Neuronal stem cell (in vitro differentiated cells): ENCODE results near the gene CAPN12.

Experiments used
- DNase-seq: peaks from one replicate; pipeline ENCODE4 v3.0.0-alpha.2; 2013; ENCODE audit warnings: low spot score
- H2AFZ ChIP-seq: one replicate; pipeline ENCODE4 v1.6.1; 2013; ENCODE audit warnings: mild to moderate bottlenecking, low read length, inconsistent platforms
- H2AK5ac ChIP-seq: 2 replicates; pipeline ENCODE4 v1.6.1; 2013; ENCODE audit warnings: low read depth, mild to moderate bottlenecking, inconsistent platforms, low read length, moderate library complexity, mixed read lengths
- H2BK120ac ChIP-seq: 2 replicates; pipeline ENCODE4 v1.6.1; 2013; ENCODE audit warnings: low read depth, mild to moderate bottlenecking, inconsistent platforms, low read length, moderate library complexity, mixed read lengths
- H2BK12ac ChIP-seq: one replicate; pipeline ENCODE4 v1.6.1; 2013; ENCODE audit warnings: low read length, inconsistent platforms
- H2BK15ac ChIP-seq: 2 replicates; pipeline ENCODE4 v1.6.1; 2013; ENCODE audit warnings: mild to moderate bottlenecking, low read length, inconsistent platforms, mixed read lengths
- H2BK5ac ChIP-seq: one replicate; pipeline ENCODE4 v1.6.1; 2013; ENCODE audit warnings: inconsistent platforms, mild to moderate bottlenecking, low read length, moderate library complexity
- H3K14ac ChIP-seq: one replicate; pipeline ENCODE4 v1.6.1; 2013; ENCODE audit warnings: low read length, inconsistent platforms
- H3K18ac ChIP-seq: 2 replicates; pipeline ENCODE4 v1.6.1; 2013; ENCODE audit warnings: low read length, inconsistent platforms
- H3K23ac ChIP-seq: 2 replicates; pipeline ENCODE4 v1.6.1; 2013; ENCODE audit warnings: low read depth, mild to moderate bottlenecking, mixed read lengths, low read length, inconsistent platforms; ENCODE audit not compliant: poor library complexity
- H3K27ac ChIP-seq: replicated peaks from 3 replicates; pipeline ENCODE4 v1.5.1; 2013; ENCODE audit warnings: low read length, inconsistent platforms
- H3K27me3 ChIP-seq, 3 experiments: 2 replicates each; pipeline ENCODE4 v1.6.1; 2013; ENCODE audit warnings: low read length in 3 of 3, mild to moderate bottlenecking in 2 of 3, inconsistent platforms in 1 of 3, low read depth in 1 of 3, mixed read lengths in 1 of 3, moderate library complexity in 1 of 3; ENCODE audit not compliant: control insufficient read depth in 3 of 3, insufficient read depth in 3 of 3
- H3K36me3 ChIP-seq, 2 donors: replicated peaks in 1 of 2; 2 replicates each; pipeline ENCODE4 v1.6.1; 2013; ENCODE audit warnings: low read length in 2 of 2; ENCODE audit not compliant: control insufficient read depth in 2 of 2, insufficient read depth in 2 of 2
- H3K4ac ChIP-seq: 2 replicates; pipeline ENCODE4 v1.6.1; 2013; ENCODE audit warnings: inconsistent platforms, mild to moderate bottlenecking, low read length, moderate library complexity
- H3K4me1 ChIP-seq, 2 donors: 1 replicate in 1 of 2; 2 replicates in 1 of 2; pipeline ENCODE4 v1.6.1; 2013; ENCODE audit warnings: low read length in 2 of 2, low read depth in 1 of 2; ENCODE audit not compliant: control insufficient read depth in 2 of 2, insufficient read depth in 1 of 2
- H3K4me2 ChIP-seq: one replicate; pipeline ENCODE4 v1.6.1; 2013; ENCODE audit warnings: mild to moderate bottlenecking, low read length, inconsistent platforms; ENCODE audit not compliant: insufficient read depth, poor library complexity, severe bottlenecking
- H3K4me3 ChIP-seq, 2 donors: 2 replicates each; pipeline ENCODE4 v1.5.1; 2013; ENCODE audit warnings: low read length in 2 of 2, mild to moderate bottlenecking in 2 of 2, inconsistent platforms in 1 of 2, moderate library complexity in 1 of 2
- H3K79me1 ChIP-seq: one replicate; pipeline ENCODE4 v1.6.1; 2013; ENCODE audit warnings: low read depth, mild to moderate bottlenecking, inconsistent platforms, low read length, moderate library complexity
- H3K9ac ChIP-seq: one replicate; pipeline ENCODE4 v1.6.1; 2013; ENCODE audit warnings: mild to moderate bottlenecking, low read depth, low read length, inconsistent platforms; ENCODE audit not compliant: poor library complexity
- H3K9me3 ChIP-seq, 2 donors: replicated peaks in 1 of 2; 2 replicates each; pipeline versions ENCODE3 to v1.6.1; 2013; ENCODE audit warnings: low read length in 2 of 2, mild to moderate bottlenecking in 2 of 2, inconsistent platforms in 1 of 2, low read depth in 1 of 2, mixed read lengths in 1 of 2, moderate library complexity in 1 of 2; ENCODE audit not compliant: control insufficient read depth in 2 of 2, insufficient read depth in 1 of 2
- H4K8ac ChIP-seq: one replicate; pipeline ENCODE4 v1.6.1; 2013; ENCODE audit warnings: low read depth, mild to moderate bottlenecking, inconsistent platforms, low read length, moderate library complexity
- H4K91ac ChIP-seq: one replicate; pipeline ENCODE4 v1.6.1; 2013; ENCODE audit warnings: low read length, low read depth, mild to moderate bottlenecking, inconsistent platforms; ENCODE audit not compliant: poor library complexity
- WGBS, 2 donors: extraction: QIAGEN DNeasy Blood & Tissue Kit; methylation state at CpG; one replicate each; pipeline ENCODE4 v1.1.7; 2013; ENCODE audit warnings: missing lambda C conversion rate in 2 of 2, mixed read lengths in 1 of 2; ENCODE audit not compliant: insufficient read length in 2 of 2, insufficient replicate concordance in 1 of 2; ENCODE audit errors: extremely low coverage in 2 of 2; 5-methylcytosine and 5-hydroxymethylcytosine counted together

Gene CAPN12

GRCh38 chr19:38723606-38723965 lies 20.7 kb downstream of the CAPN12 start:
- no CpG with 5 or more reads among the region's 11 CpGs for WGBS, 2 donors
- H3K4ac ChIP-seq: no peak overlapping the region
- no peak overlapping the region for H2BK5ac ChIP-seq
- H3K9ac ChIP-seq: no peak overlapping the region
- no peak overlapping the region for H2BK120ac ChIP-seq
- H3K4me3 ChIP-seq: no peak overlapping the region
- H3K36me3 ChIP-seq: peaks cover 68 to 99% of the 10 kb centered on the region in 2 donors
- H3K18ac ChIP-seq: peak overlapping the region; percentile 48
- no peak overlapping the region for H4K8ac ChIP-seq
- no peak overlapping the region for H2BK12ac ChIP-seq
- no peak for DNase-seq
- no peak overlapping the region for H2AFZ ChIP-seq
- H3K9me3 ChIP-seq: no peaks in the 10 kb centered on the region
- H3K4me2 ChIP-seq: no peak overlapping the region
- peak overlapping the region; percentile 58 for H2BK15ac ChIP-seq
- H3K79me1 ChIP-seq: peaks cover 23% of the 10 kb centered on the region
- H3K14ac ChIP-seq: peak overlapping the region; percentile 64
- H2AK5ac ChIP-seq: peak overlapping the region; percentile 46
- peak overlapping the region; percentile 96 for H3K23ac ChIP-seq
- H3K4me1 ChIP-seq: peaks cover 7 to 22% of the 10 kb centered on the region in 2 donors
- no peak overlapping the region for H4K91ac ChIP-seq
- no peak overlapping the region for H3K27ac ChIP-seq
- no peaks in the 10 kb centered on the region for H3K27me3 ChIP-seq

GRCh38 chr19:38722947-38723605 lies 21.2 kb downstream of the CAPN12 start:
- Histone ChIP-seq H3K36me3 (peaks cover 66 to 100% of the 10 kb centered on the region in 2 donors), H3K4me1 (peaks cover 7 to 24% of the 10 kb centered on the region in 2 donors)
- no CpG with 5 or more reads among the region's 10 CpGs for WGBS, 2 donors

GRCh38 chr19:38721979-38722773 lies 22.1 kb downstream of the CAPN12 start:
- Histone ChIP-seq H3K4me3 (no peak overlapping the region), H2AFZ (no peak overlapping the region), H3K27me3 (no peaks in the 10 kb centered on the region), H3K27ac (peak overlapping the region; percentile 75), H3K14ac (no peak overlapping the region), H3K18ac (peak overlapping the region; percentile 95), H3K4ac (peak overlapping the region; percentile 87), H3K9me3 (no peaks in the 10 kb centered on the region), H3K23ac (peak overlapping the region; percentile 87), H2BK5ac (peak overlapping the region; percentile 94), H3K9ac (peak overlapping the region; percentile 73), H2BK12ac (no peak overlapping the region), H2BK15ac (peak overlapping the region; percentile 71), H2AK5ac (peak overlapping the region; percentile 90), H2BK120ac (peak overlapping the region; percentile 84), H3K4me1 (peaks cover 7 to 24% of the 10 kb centered on the region in 2 donors), H3K36me3 (peaks cover 70 to 100% of the 10 kb centered on the region in 2 donors), H3K79me1 (peaks cover 27% of the 10 kb centered on the region), H4K8ac (no peak overlapping the region), H3K4me2 (peak overlapping the region; percentile 32), H4K91ac (no peak overlapping the region)
- WGBS, 2 donors: no CpG with 5 or more reads among the region's 17 CpGs
- DNase-seq: peak; percentile 46

More at GRCh38 chr19:38722947-38723605, 21.2 kb downstream of the CAPN12 start:
- Histone ChIP-seq H2BK5ac (no peak overlapping the region), H2BK15ac (peak overlapping the region; percentile 58), H4K8ac (no peak overlapping the region), H3K14ac (peak overlapping the region; percentile 64), H3K9ac (peak overlapping the region; percentile 53), H3K27ac (peak overlapping the region; percentile 72), H3K4me2 (no peak overlapping the region), H3K27me3 (no peaks in the 10 kb centered on the region), H2AK5ac (peak overlapping the region; percentile 76), H3K18ac (peak overlapping the region; percentile 48), H2BK120ac (no peak overlapping the region), H3K23ac (peak overlapping the region; percentile 96), H3K4ac (no peak overlapping the region), H2AFZ (no peak overlapping the region), H3K4me3 (no peak overlapping the region), H4K91ac (no peak overlapping the region), H3K79me1 (peaks cover 23% of the 10 kb centered on the region), H2BK12ac (no peak overlapping the region), H3K9me3 (no peaks in the 10 kb centered on the region)
- DNase-seq: no peak

GRCh38 chr19:38721496-38721895 lies 22.8 kb downstream of the CAPN12 start:
- Histone ChIP-seq H2BK120ac (peak overlapping the region; percentile 84), H2BK12ac (peak overlapping the region; percentile 65), H3K14ac (peak overlapping the region; percentile 42), H3K79me1 (peaks cover 22% of the 10 kb centered on the region), H2AK5ac (peak overlapping the region; percentile 90), H4K8ac (peak overlapping the region; percentile 56), H3K18ac (peak overlapping the region; percentile 82), H3K9ac (peak overlapping the region; percentile 73), H3K27me3 (no peaks in the 10 kb centered on the region), H3K4me1 (peaks cover 7 to 24% of the 10 kb centered on the region in 2 donors), H2AFZ (no peak overlapping the region), H3K36me3 (peaks cover 69 to 100% of the 10 kb centered on the region in 2 donors), H4K91ac (peak overlapping the region; percentile 95), H3K4me2 (peak overlapping the region; percentile 32), H3K4ac (peak overlapping the region; percentile 87), H3K27ac (peak overlapping the region; percentile 75), H2BK15ac (peak overlapping the region; percentile 71), H2BK5ac (peak overlapping the region; percentile 92), H3K9me3 (no peaks in the 10 kb centered on the region), H3K23ac (peak overlapping the region; percentile 87), H3K4me3 (no peak overlapping the region)
- DNase-seq: no peak
- no CpG with 5 or more reads among the region's 20 CpGs for WGBS, 2 donors
